HCT116 (cell line): ENCODE data around the gene KMT2E. TPM values are rescaled to one million over a fixed set of nuclear protein-coding genes. Genes with fewer than 3 reads are reported as not detected.

Source experiments
- ATAC-seq: fragments of 200-7000 bp; cut with Tn5 transposase; 2 replicates; pipeline ENCODE4 v1.9.1; 2020; ENCODE audit warnings: mild to moderate bottlenecking, moderate library complexity
- BruUV-seq: library from RNA; stranded (reverse); fragments of 400-500 nt; replicated peaks from 2 replicates; lab custom pipeline; 2021; lab: Mats Ljungman, UMichigan
- CTCF ChIA-PET: fragments of 300-600 bp; sonication (Branson Sonifier 250); formaldehyde crosslinking; loops from one replicate; lab custom pipeline; 2021; ENCODE audit warnings: antibody characterized with exemption; lab: Charles Lee
- POLR2A ChIA-PET: fragments of 300-600, 350-600 bp; sonication (Branson Sonifier 250); formaldehyde crosslinking; loops from one replicate; lab custom pipeline; 2021; ENCODE audit warnings: antibody characterized with exemption; lab: Charles Lee
- RAD21 ChIA-PET, 2 experiments: fragments of 300-600 bp; sonication (Branson Sonifier 250); formaldehyde crosslinking; loops; one replicate each; lab custom pipeline; 2023; ENCODE audit warnings: low total read pairs in 2 of 2; ENCODE audit not compliant: uncharacterized antibody in 2 of 2, unreplicated experiment in 2 of 2, low non-redundant PET in 1 of 2; lab: Charles Lee
- DNase-seq: peaks from one replicate; pipeline ENCODE4 v3.0.0-alpha.2; 2010; ENCODE audit warnings: low read depth, low spot score
- H2AFZ ChIP-seq: fragments of 200-600 bp; shearing (Covaris generic), sonication (generic); 2 replicates; pipeline ENCODE4 v1.6.1; 2017; ENCODE audit warnings: low read depth, mixed run types, mixed read lengths, antibody characterized with exemption, low read length; ENCODE audit not compliant: poor library complexity, severe bottlenecking
- H3K27ac ChIP-seq: 2 replicates; pipeline ENCODE4 v1.5.1; 2012; ENCODE audit warnings: low read depth, low read length
- H3K27me3 ChIP-seq: fragments of 200-600 bp; sonication (generic); 2 replicates; pipeline ENCODE4 v1.6.1; 2016; ENCODE audit warnings: mixed run types, low read length, mixed read lengths; ENCODE audit not compliant: insufficient read depth
- H3K36me3 ChIP-seq, 2 experiments: fragments of 200-500 bp in 1 of 2; fragments of 200-600 bp in 1 of 2; sonication (Bioruptor generic) in 1 of 2; sonication (generic) in 1 of 2; 2 replicates each; pipeline versions ENCODE4 v1.5.1 to v1.6.1; 2014 to 2016; ENCODE audit warnings: low read length in 2 of 2, inconsistent platforms in 1 of 2, mixed read lengths in 1 of 2, mixed run types in 1 of 2; ENCODE audit not compliant: insufficient read depth in 2 of 2, control insufficient read depth in 1 of 2
- H3K4me1 ChIP-seq, 2 experiments: fragments of 200-600 bp in 1 of 2; sonication (generic) in 1 of 2; 2 replicates each; pipeline versions ENCODE4 v1.5.1 to v1.6.1; 2012 to 2017; ENCODE audit warnings: low read length in 2 of 2, inconsistent platforms in 1 of 2, mild to moderate bottlenecking in 1 of 2, mixed read lengths in 1 of 2, mixed run types in 1 of 2, moderate library complexity in 1 of 2; ENCODE audit not compliant: insufficient read depth in 2 of 2, control insufficient read depth in 1 of 2
- H3K4me2 ChIP-seq: fragments of 200-600 bp; sonication (generic); 2 replicates; pipeline ENCODE4 v1.6.1; 2017; ENCODE audit warnings: mixed run types, low read length, mixed read lengths
- H3K4me3 ChIP-seq, 2 experiments: fragments of 200-600 bp in 1 of 2; sonication (generic) in 1 of 2; replicated peaks in 1 of 2; 2 replicates each; pipeline ENCODE4 v1.5.1; 2011 to 2016; ENCODE audit warnings: low read length in 2 of 2, control low read depth in 1 of 2, low read depth in 1 of 2, mild to moderate bottlenecking in 1 of 2, mixed read lengths in 1 of 2, mixed run types in 1 of 2
- H3K79me2 ChIP-seq: fragments of 200-600 bp; sonication (generic); 2 replicates; pipeline ENCODE4 v1.6.1; 2017; ENCODE audit warnings: mild to moderate bottlenecking, mixed run types, low read length, moderate library complexity, mixed read lengths; ENCODE audit not compliant: insufficient read depth
- H3K9ac ChIP-seq: fragments of 200-600 bp; sonication (generic); 2 replicates; pipeline ENCODE4 v1.6.1; 2016; ENCODE audit warnings: low read length, mixed read lengths
- H3K9me2 ChIP-seq: fragments of 200-600 bp; sonication (generic), shearing (Covaris generic); 2 replicates; pipeline ENCODE4 v1.6.1; 2017; ENCODE audit warnings: mixed run types, mild to moderate bottlenecking, moderate library complexity; ENCODE audit not compliant: insufficient read depth
- H3K9me3 ChIP-seq, 2 experiments: fragments of 200-500 bp in 1 of 2; fragments of 200-600 bp in 1 of 2; sonication (Bioruptor generic) in 1 of 2; sonication (generic) in 1 of 2; 2 replicates each; pipeline ENCODE4 v1.6.1; 2014 to 2017; ENCODE audit warnings: low read length in 2 of 2, mixed read lengths in 2 of 2, inconsistent platforms in 1 of 2, low read depth in 1 of 2, mild to moderate bottlenecking in 1 of 2, mixed run types in 1 of 2, moderate library complexity in 1 of 2; ENCODE audit not compliant: control insufficient read depth in 1 of 2, insufficient read depth in 1 of 2
- H4K20me1 ChIP-seq: fragments of 200-600 bp; sonication (generic), shearing (Covaris generic); 2 replicates; pipeline ENCODE4 v1.6.1; 2017; ENCODE audit warnings: mixed run types, mild to moderate bottlenecking, moderate library complexity; ENCODE audit not compliant: insufficient read depth
- CBX3 ChIP-seq: IDR thresholded peaks from 2 replicates; pipeline ENCODE4 v1.6.1; 2012; ENCODE audit warnings: low read depth
- CEBPB ChIP-seq: IDR thresholded peaks from 2 replicates; pipeline ENCODE4 v1.6.1; 2012; ENCODE audit warnings: low read depth
- CTCF ChIP-seq, 3 experiments: fragments of 200-600 bp in 1 of 3; sonication (generic) in 1 of 3; IDR thresholded peaks in 2 of 3; conservative IDR thresholded peaks in 1 of 3; 2 replicates each; pipeline ENCODE4 v1.5.1; 2012 to 2017; ENCODE audit warnings: low read depth in 2 of 3, low read length in 2 of 3, antibody characterized with exemption in 1 of 3, borderline replicate concordance in 1 of 3, control low read depth in 1 of 3, mild to moderate bottlenecking in 1 of 3, mixed read lengths in 1 of 3, mixed run types in 1 of 3, moderate library complexity in 1 of 3; ENCODE audit not compliant: insufficient read depth in 1 of 3
- EZH2 ChIP-seq: fragments of 200-600 bp; sonication (generic); IDR thresholded peaks from 2 replicates; pipeline ENCODE4 v1.6.1; 2017; ENCODE audit warnings: antibody characterized with exemption, mixed run types
- JUND ChIP-seq: IDR thresholded peaks from 2 replicates; pipeline ENCODE4 v1.6.1; 2012
- POLR2A ChIP-seq: IDR thresholded peaks from 2 replicates; pipeline ENCODE4 v1.7.0; 2011; ENCODE audit warnings: borderline replicate concordance; ENCODE audit not compliant: insufficient read depth, insufficient read length; ENCODE audit errors: extremely low read depth
- SP1 ChIP-seq: IDR thresholded peaks from 2 replicates; pipeline ENCODE4 v1.6.1; 2012; ENCODE audit warnings: low read depth
- ZFX ChIP-seq: fragments of 450-650 bp; IDR thresholded peaks from 2 replicates; pipeline ENCODE4 v1.6.1; 2017
- ZNF274 ChIP-seq: fragments of 200-500 bp; sonication (Bioruptor generic); IDR thresholded peaks from 2 replicates; pipeline ENCODE4 v1.6.1; 2014; ENCODE audit warnings: mild to moderate bottlenecking, low read depth, low read length, inconsistent platforms
- intact Hi-C: fragments of 100-400 bp; cut with micrococcal nuclease; formaldehyde crosslinking; loops from 2 replicates; pipeline ENCODE4 v1.10.0; 2022
- total RNA-seq: library from RNA; stranded (reverse); gene quantifications from one replicate; pipeline ENCODE4 v1.2.1, GENCODE V29; 2021; ENCODE audit not compliant: unreplicated experiment

KMT2E gene
- total RNA-seq, 1 experiment from 2014 or later = 39.8 TPM

GRCh38 chr7:105020926-105021325 is 6.9 kb downstream of the KMT2E start:
- peaks cover 17% of the 10 kb centered on the region for H4K20me1 ChIP-seq
- CTCF ChIA-PET = no interaction called here

GRCh38 chr7:105021352-105021751 is 7.3 kb downstream of the KMT2E start:
- peaks cover 17% of the 10 kb centered on the region for H4K20me1 ChIP-seq
- H3K9ac ChIP-seq = no peak overlapping the region
- H3K27ac ChIP-seq = no peak overlapping the region
- no peaks in the 10 kb centered on the region for H3K9me3 ChIP-seq
- no peaks in the 10 kb centered on the region for H3K27me3 ChIP-seq
- H3K4me2 ChIP-seq = no peak overlapping the region
- intact Hi-C loops = no loop called here
- peaks cover 0 to 8% of the 10 kb centered on the region in 2 experiments; a peak in 2 of 4 replicates for H3K4me1 ChIP-seq
- H3K36me3 ChIP-seq = no peaks in the 10 kb centered on the region
- no peaks in the 10 kb centered on the region for H3K9me2 ChIP-seq
- CTCF ChIA-PET = no interaction called here
- POLR2A ChIA-PET = no interaction called here
- DNase-seq (no peak), ATAC-seq (no peak)
- H3K4me3 ChIP-seq = no peak overlapping the region
- H3K79me2 ChIP-seq = peaks cover 98% of the 10 kb centered on the region
- BruUV-seq = no TSS peak
- no peak overlapping the region for H2AFZ ChIP-seq
- TF ChIP-seq CBX3 = no peak
- RAD21 ChIA-PET = no interaction called here

More at GRCh38 chr7:105020926-105021325, 6.9 kb downstream of the KMT2E start:
- peaks cover 3 to 13% of the 10 kb centered on the region in 2 experiments; a peak in 2 of 4 replicates for H3K4me1 ChIP-seq
- no TSS peak for BruUV-seq
- ATAC-seq = no peak
- RAD21 ChIA-PET = no interaction called here
- no peak overlapping the region for H3K9ac ChIP-seq
- H3K27ac ChIP-seq = no peak overlapping the region
- no peak for DNase-seq
- no peaks in the 10 kb centered on the region for H3K9me3 ChIP-seq
- H3K4me2 ChIP-seq = no peak overlapping the region
- H3K36me3 ChIP-seq = no peaks in the 10 kb centered on the region
- TF ChIP-seq POLR2A = no peak
- TF ChIP-seq ZNF274 = no peak
- TF ChIP-seq CEBPB = no peak
- no peak for TF ChIP-seq CTCF (IDR thresholded peaks at IDR 0.05 in 2 of 3, conservative IDR thresholded peaks at IDR 0.05 in 1 of 3; ENCODE audit: borderline replicate concordance in 1 of 3, insufficient read depth in 1 of 3, low read depth in 2 of 3, low read length in 2 of 3)
- no peak for TF ChIP-seq JUND
- no peak for TF ChIP-seq EZH2
- TF ChIP-seq SP1 = no peak
- TF ChIP-seq ZFX = no peak
- no peak overlapping the region for H2AFZ ChIP-seq
- POLR2A ChIA-PET = no interaction called here
- peaks cover 98% of the 10 kb centered on the region for H3K79me2 ChIP-seq
- intact Hi-C loops = no loop called here
- H3K27me3 ChIP-seq = no peaks in the 10 kb centered on the region
- H3K9me2 ChIP-seq = no peaks in the 10 kb centered on the region
- no peak overlapping the region for H3K4me3 ChIP-seq
